Measurements from ENCODE around the gene CPA5.
"Not testable (repeated sequence)": the region's sequence is repeated elsewhere in the genome, so short reads cannot be mapped to it uniquely, and the experiment has no call there.

Gene CPA5

GRCh38 chr7:130372402-130373165 is 28.0 kb downstream of the CPA5 start:
- no peak for TF ChIP-seq REST (IDR thresholded peaks at IDR 0.05; ENCODE audit: insufficient replicate concordance, low read depth)
- no peak for TF ChIP-seq GABPA (IDR thresholded peaks at IDR 0.05; ENCODE audit: low read depth)
- Histone ChIP-seq H3K27ac (replicated peaks) (no peak overlapping the region), H3K27me3 (ENCODE audit: insufficient read depth, poor library complexity, severe bottlenecking) (no peaks in the 10 kb centered on the region), H3K4me3 (replicated peaks; ENCODE audit: insufficient read depth, low read length) (no peak overlapping the region)
- no peak for DNase-seq (ENCODE audit: low read depth in 1 of 2, low spot score in 1 of 2)

- DNase-seq (ENCODE audit: low read depth in 1 of 2, low spot score in 1 of 2) = no peak
- no peak overlapping the region for H3K27ac ChIP-seq (replicated peaks)
- H3K27me3 ChIP-seq (ENCODE audit: insufficient read depth, poor library complexity, severe bottlenecking) = no peaks in the 10 kb centered on the region
- H3K4me3 ChIP-seq (replicated peaks; ENCODE audit: insufficient read depth, low read length) = no peak overlapping the region
- no peak for TF ChIP-seq SPI1 (IDR thresholded peaks at IDR 0.05; ENCODE audit: borderline replicate concordance, low read depth)
- TF ChIP-seq GABPA (IDR thresholded peaks at IDR 0.05; ENCODE audit: low read depth) = no peak
- no peak for TF ChIP-seq CTCF (IDR thresholded peaks at IDR 0.05; ENCODE audit: insufficient read depth, low read length)
- TF ChIP-seq POLR2AphosphoS5 (IDR thresholded peaks at IDR 0.05; ENCODE audit: low read depth) = no peak
- no peak for TF ChIP-seq REST (IDR thresholded peaks at IDR 0.05; ENCODE audit: insufficient replicate concordance, low read depth)
Observed at GRCh38 chr7:130374507-130374906, 29.9 kb downstream of the CPA5 start.

- not testable (repeated sequence) for H3K4me3 ChIP-seq (replicated peaks; ENCODE audit: insufficient read depth, low read length); H3K27me3 ChIP-seq (ENCODE audit: insufficient read depth, poor library complexity, severe bottlenecking); DNase-seq (ENCODE audit: low read depth in 1 of 2, low spot score in 1 of 2); H3K27ac ChIP-seq (replicated peaks)
Observed at GRCh38 chr7:130376461-130376860, 31.8 kb downstream of the CPA5 start.

- no peak for DNase-seq (ENCODE audit: low read depth in 1 of 2, low spot score in 1 of 2)
- TF ChIP-seq SPI1 (IDR thresholded peaks at IDR 0.05; ENCODE audit: borderline replicate concordance, low read depth) = no peak
- no peak overlapping the region for H3K4me3 ChIP-seq (replicated peaks; ENCODE audit: insufficient read depth, low read length)
- H3K27ac ChIP-seq (replicated peaks) = no peak overlapping the region
- no peaks in the 10 kb centered on the region for H3K27me3 ChIP-seq (ENCODE audit: insufficient read depth, poor library complexity, severe bottlenecking)
Observed at GRCh38 chr7:130377178-130377577, 32.6 kb downstream of the CPA5 start.

- Histone ChIP-seq H3K4me3 (replicated peaks; ENCODE audit: insufficient read depth, low read length) (no peak overlapping the region), H3K27me3 (ENCODE audit: insufficient read depth, poor library complexity, severe bottlenecking) (no peaks in the 10 kb centered on the region), H3K27ac (replicated peaks) (no peak overlapping the region)
- DNase-seq (ENCODE audit: low read depth in 1 of 2, low spot score in 1 of 2) = no peak
- TF ChIP-seq CTCF (IDR thresholded peaks at IDR 0.05; ENCODE audit: insufficient read depth, low read length) = no peak
- no peak for TF ChIP-seq SPI1 (IDR thresholded peaks at IDR 0.05; ENCODE audit: borderline replicate concordance, low read depth)
- no peak for TF ChIP-seq POLR2AphosphoS5 (IDR thresholded peaks at IDR 0.05; ENCODE audit: low read depth)
- TF ChIP-seq GABPA (IDR thresholded peaks at IDR 0.05; ENCODE audit: low read depth) = no peak
- no peak for TF ChIP-seq REST (IDR thresholded peaks at IDR 0.05; ENCODE audit: insufficient replicate concordance, low read depth)
Observed at GRCh38 chr7:130379019-130379418, 34.4 kb downstream of the CPA5 start.
